ENCODE measurements around the gene HIVEP2.
A peak's percentile ranks its signal among the peaks of the same experiment; 100 is the strongest.

Gene HIVEP2

GRCh38 chr6:142944124-142945048 is 590 bp downstream of the HIVEP2 start:
- peak; percentile 82 for DNase-seq (ENCODE audit: low spot score)

GRCh38 chr6:142943711-142944123 is 1.3 kb downstream of the HIVEP2 start:
- peak; percentile 16 for DNase-seq (ENCODE audit: low spot score)

GRCh38 chr6:142942805-142943227 is 2.2 kb downstream of the HIVEP2 start:
- peak; percentile 24 for DNase-seq (ENCODE audit: low spot score)

GRCh38 chr6:142942238-142942637 is 2.7 kb downstream of the HIVEP2 start:
- no peak for DNase-seq (ENCODE audit: low spot score)

GRCh38 chr6:142941018-142941417 is 4.0 kb downstream of the HIVEP2 start:
- no peak for DNase-seq (ENCODE audit: low spot score)

- peak; percentile 35 for DNase-seq (ENCODE audit: low spot score)
Measured at GRCh38 chr6:142940487-142940886, 4.5 kb downstream of the HIVEP2 start.

- no peak for DNase-seq (ENCODE audit: low spot score)
Measured at GRCh38 chr6:142938510-142938909, 6.5 kb downstream of the HIVEP2 start.

GRCh38 chr6:142937986-142938385 is 7.0 kb downstream of the HIVEP2 start:
- no peak for DNase-seq (ENCODE audit: low spot score)

GRCh38 chr6:142935553-142936517 is 9.1 kb downstream of the HIVEP2 start:
- DNase-seq (ENCODE audit: low spot score) = no peak

GRCh38 chr6:142934599-142934998 is 10.4 kb downstream of the HIVEP2 start:
- no peak for DNase-seq (ENCODE audit: low spot score)

GRCh38 chr6:142934106-142934505 is 10.9 kb downstream of the HIVEP2 start:
- no peak for DNase-seq (ENCODE audit: low spot score)

- no peak for DNase-seq (ENCODE audit: low spot score)
Measured at GRCh38 chr6:142933701-142934100, 11.3 kb downstream of the HIVEP2 start.

GRCh38 chr6:142932889-142933288 is 12.1 kb downstream of the HIVEP2 start:
- DNase-seq (ENCODE audit: low spot score) = no peak

GRCh38 chr6:142929751-142930358 is 15.1 kb downstream of the HIVEP2 start:
- no peak for DNase-seq (ENCODE audit: low spot score)

GRCh38 chr6:142927904-142928303 is 17.1 kb downstream of the HIVEP2 start:
- no peak for DNase-seq (ENCODE audit: low spot score)

- no peak for DNase-seq (ENCODE audit: low spot score)
Measured at GRCh38 chr6:142927271-142927580, 17.8 kb downstream of the HIVEP2 start.

GRCh38 chr6:142926494-142927270 is 18.3 kb downstream of the HIVEP2 start:
- DNase-seq (ENCODE audit: low spot score) = peak; percentile 88

- DNase-seq (ENCODE audit: low spot score) = no peak
Measured at GRCh38 chr6:142926177-142926493, 18.8 kb downstream of the HIVEP2 start.

- DNase-seq (ENCODE audit: low spot score) = no peak
Measured at GRCh38 chr6:142925575-142926110, 19.3 kb downstream of the HIVEP2 start.

- DNase-seq (ENCODE audit: low spot score) = no peak
Measured at GRCh38 chr6:142918339-142919042, 26.5 kb downstream of the HIVEP2 start.

GRCh38 chr6:142916881-142917280 is 28.1 kb downstream of the HIVEP2 start:
- no peak for DNase-seq (ENCODE audit: low spot score)

Measured in GM03348 (cell line).